Measurements from ENCODE around the gene AIDA. TPM values are rescaled to one million over a fixed set of nuclear protein-coding genes. Genes with fewer than 3 reads are reported as not detected.

Gene AIDA, protein sequence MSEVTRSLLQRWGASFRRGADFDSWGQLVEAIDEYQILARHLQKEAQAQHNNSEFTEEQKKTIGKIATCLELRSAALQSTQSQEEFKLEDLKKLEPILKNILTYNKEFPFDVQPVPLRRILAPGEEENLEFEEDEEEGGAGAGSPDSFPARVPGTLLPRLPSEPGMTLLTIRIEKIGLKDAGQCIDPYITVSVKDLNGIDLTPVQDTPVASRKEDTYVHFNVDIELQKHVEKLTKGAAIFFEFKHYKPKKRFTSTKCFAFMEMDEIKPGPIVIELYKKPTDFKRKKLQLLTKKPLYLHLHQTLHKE
- total RNA-seq (2021; ENCODE audit: unreplicated experiment) (73.1 TPM), Bru-seq, nascent RNA (percentile 73 among the genes with signal in this experiment), BruChase-seq, experiment 1, labeled RNA remaining after a 2-hour chase (percentile 72 among the genes with signal in this experiment), BruChase-seq, experiment 2, labeled RNA remaining after a 6-hour chase (percentile 84 among the genes with signal in this experiment)
- polyA plus RNA-seq (2012; ENCODE audit: insufficient read length), result 51.4 TPM
- long read RNA-seq, transcript AIDA-201 (10 exons, 3,008 nt), result major isoform, 115 of 131 reads
- long read RNA-seq, partial matches to known transcripts, result 3 of 131 reads
- long read RNA-seq, other reads (novel, unspliced or antisense), result 13 of 131 reads

DNA sequence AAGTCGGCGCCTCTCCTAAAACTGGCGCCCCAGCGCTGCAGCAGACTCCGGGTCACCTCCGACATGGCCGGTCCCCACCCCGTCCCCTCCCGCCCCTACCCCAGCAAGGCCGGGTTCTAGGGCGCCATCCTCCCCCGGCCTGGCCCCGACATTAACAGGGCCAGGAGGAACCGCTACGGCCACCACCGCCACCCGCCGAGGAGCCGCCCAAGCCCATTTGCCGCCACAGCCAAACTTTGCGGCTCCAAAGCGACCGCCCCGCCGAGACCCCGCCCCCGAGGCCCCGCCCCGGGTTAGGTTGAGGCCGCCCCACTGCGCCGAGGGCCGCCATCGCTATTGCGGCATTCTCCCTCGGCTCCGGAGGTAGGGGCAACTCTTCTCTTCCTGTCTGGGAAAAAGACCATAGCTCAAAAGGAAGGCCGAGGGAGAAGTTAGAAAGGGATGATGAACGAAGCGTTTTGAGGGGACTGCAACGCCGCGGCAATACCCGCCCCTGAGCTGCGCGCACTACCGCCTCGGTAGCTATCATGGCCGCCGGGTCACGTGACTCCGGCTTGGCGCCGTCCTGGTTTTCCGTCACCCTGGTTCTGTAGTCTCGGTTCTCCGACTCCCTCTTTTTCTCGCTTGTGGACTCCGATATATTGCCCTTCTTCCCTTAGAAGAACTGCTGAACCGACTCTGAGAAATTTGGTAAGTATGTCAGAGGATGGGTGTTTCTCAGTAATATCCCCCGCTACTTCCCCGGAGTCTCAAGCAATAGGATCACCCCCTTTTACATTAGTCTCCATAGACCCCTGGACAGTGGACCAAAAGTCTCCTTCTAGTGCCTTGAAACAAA is at the start of gene AIDA, which contains the start of gene BROX:
Gene AIDA (minus strand): TSS at position 239 of the 838 bp plus-strand sequence. CDS start 174 bp downstream, at position 65.
Gene BROX (plus strand): TSS at position 312 of the 838 bp plus-strand sequence. CDS start 3,136 bp downstream, outside the sequence.
- TF ChIP-seq, protein P1, sequence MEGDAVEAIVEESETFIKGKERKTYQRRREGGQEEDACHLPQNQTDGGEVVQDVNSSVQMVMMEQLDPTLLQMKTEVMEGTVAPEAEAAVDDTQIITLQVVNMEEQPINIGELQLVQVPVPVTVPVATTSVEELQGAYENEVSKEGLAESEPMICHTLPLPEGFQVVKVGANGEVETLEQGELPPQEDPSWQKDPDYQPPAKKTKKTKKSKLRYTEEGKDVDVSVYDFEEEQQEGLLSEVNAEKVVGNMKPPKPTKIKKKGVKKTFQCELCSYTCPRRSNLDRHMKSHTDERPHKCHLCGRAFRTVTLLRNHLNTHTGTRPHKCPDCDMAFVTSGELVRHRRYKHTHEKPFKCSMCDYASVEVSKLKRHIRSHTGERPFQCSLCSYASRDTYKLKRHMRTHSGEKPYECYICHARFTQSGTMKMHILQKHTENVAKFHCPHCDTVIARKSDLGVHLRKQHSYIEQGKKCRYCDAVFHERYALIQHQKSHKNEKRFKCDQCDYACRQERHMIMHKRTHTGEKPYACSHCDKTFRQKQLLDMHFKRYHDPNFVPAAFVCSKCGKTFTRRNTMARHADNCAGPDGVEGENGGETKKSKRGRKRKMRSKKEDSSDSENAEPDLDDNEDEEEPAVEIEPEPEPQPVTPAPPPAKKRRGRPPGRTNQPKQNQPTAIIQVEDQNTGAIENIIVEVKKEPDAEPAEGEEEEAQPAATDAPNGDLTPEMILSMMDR (IDR thresholded peaks at IDR 0.05), result no peak
- TF ChIP-seq SIN3A (IDR thresholded peaks at IDR 0.05; ENCODE audit: borderline replicate concordance, insufficient read depth, low read depth, low read length) (no peak; the same call in 1 of the 2 replicates), POLR2AphosphoS5 (IDR thresholded peaks at IDR 0.05; ENCODE audit: low read depth, low read length) (peak; percentile 53; the same call in 1 of the 2 replicates), TCF7L2 (IDR thresholded peaks at IDR 0.05; ENCODE audit: low read depth, low read length) (no peak)
- TF ChIP-seq, protein P2, sequence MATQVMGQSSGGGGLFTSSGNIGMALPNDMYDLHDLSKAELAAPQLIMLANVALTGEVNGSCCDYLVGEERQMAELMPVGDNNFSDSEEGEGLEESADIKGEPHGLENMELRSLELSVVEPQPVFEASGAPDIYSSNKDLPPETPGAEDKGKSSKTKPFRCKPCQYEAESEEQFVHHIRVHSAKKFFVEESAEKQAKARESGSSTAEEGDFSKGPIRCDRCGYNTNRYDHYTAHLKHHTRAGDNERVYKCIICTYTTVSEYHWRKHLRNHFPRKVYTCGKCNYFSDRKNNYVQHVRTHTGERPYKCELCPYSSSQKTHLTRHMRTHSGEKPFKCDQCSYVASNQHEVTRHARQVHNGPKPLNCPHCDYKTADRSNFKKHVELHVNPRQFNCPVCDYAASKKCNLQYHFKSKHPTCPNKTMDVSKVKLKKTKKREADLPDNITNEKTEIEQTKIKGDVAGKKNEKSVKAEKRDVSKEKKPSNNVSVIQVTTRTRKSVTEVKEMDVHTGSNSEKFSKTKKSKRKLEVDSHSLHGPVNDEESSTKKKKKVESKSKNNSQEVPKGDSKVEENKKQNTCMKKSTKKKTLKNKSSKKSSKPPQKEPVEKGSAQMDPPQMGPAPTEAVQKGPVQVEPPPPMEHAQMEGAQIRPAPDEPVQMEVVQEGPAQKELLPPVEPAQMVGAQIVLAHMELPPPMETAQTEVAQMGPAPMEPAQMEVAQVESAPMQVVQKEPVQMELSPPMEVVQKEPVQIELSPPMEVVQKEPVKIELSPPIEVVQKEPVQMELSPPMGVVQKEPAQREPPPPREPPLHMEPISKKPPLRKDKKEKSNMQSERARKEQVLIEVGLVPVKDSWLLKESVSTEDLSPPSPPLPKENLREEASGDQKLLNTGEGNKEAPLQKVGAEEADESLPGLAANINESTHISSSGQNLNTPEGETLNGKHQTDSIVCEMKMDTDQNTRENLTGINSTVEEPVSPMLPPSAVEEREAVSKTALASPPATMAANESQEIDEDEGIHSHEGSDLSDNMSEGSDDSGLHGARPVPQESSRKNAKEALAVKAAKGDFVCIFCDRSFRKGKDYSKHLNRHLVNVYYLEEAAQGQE (IDR thresholded peaks at IDR 0.05; ENCODE audit: insufficient read depth in 1 of 2, low read depth in 2 of 2, low read length in 1 of 2), result no peak
- ATAC-seq, result peak; percentile 93
- DNase-seq (ENCODE audit: low read depth, low spot score), result peak; percentile 36
- Histone ChIP-seq H3K4me3 (ENCODE audit: low read depth in 2 of 2, low read length in 2 of 2) (peak within 1 kb of the TSS; percentile 80 to 100), H3K27me3 (ENCODE audit: control insufficient read depth, insufficient read depth, low read length) (no peaks in the 10 kb centered on the region), H3K4me1 (ENCODE audit: control insufficient read depth, insufficient read depth, low read length) (peaks cover 9% of the 10 kb centered on the region), H3K27ac (ENCODE audit: low read length) (peak within 1 kb of the TSS; percentile 100), H3K9me3 (ENCODE audit: control insufficient read depth, insufficient read depth, low read depth, low read length) (no peaks in the 10 kb centered on the region), H3K36me3 (ENCODE audit: control insufficient read depth, insufficient read depth, low read length) (peaks cover 10% of the 10 kb centered on the region)
- BruUV-seq (replicated peaks), result TSS peak; percentile 80
- intact Hi-C loops (cut with micrococcal nuclease; ENCODE audit: unreplicated experiment), result loop anchor here (5.0 kb wide), 1 partner anchor 245 kb away; no protein-coding TSS in a partner anchor
- ChIA-PET CTCF (interaction anchor here (0.6 kb wide), 1 partner anchor 42 kb away, joined by 4 read pairs; no protein-coding TSS in a partner anchor), POLR2A (interaction anchor here (0.7 kb wide), 1 partner anchor 1722 kb away, joined by 3 read pairs; the partner anchor contains the start of gene WDR26)
- in situ Hi-C loops (cut with HindIII; ENCODE audit: low pct_unique_long_range_greater_than_20kb, low sequenced_read_pairs), result no loop called here

DNA sequence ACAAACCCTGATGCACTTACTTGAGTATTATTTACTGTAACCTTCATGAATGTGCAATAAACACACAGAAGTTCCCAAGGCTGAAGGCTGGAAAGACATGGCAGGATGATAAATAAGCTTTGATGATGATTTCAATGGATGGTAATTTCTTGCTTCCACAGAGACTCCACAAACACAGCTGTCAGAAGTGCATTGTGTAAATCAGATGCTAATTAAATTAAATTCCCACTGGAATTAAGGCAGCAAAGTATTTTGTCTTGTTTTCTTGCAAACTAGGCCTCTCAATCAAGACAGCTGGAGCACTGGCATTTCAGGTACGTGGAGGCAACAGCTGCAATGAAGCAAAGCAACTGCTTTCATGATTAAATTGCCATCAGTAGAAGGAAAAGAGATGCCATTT is 48.8 kb upstream of the AIDA start:
- no peaks in the 10 kb centered on the region for H3K36me3 ChIP-seq (ENCODE audit: control insufficient read depth, insufficient read depth, low read length)
- H3K4me3 ChIP-seq (ENCODE audit: low read depth in 2 of 2, low read length in 2 of 2), result no peak overlapping the region
- ChIA-PET POLR2A (no interaction called here), CTCF (no interaction called here)
- intact Hi-C loops (cut with micrococcal nuclease; ENCODE audit: unreplicated experiment), result no loop called here
- H3K27me3 ChIP-seq (ENCODE audit: control insufficient read depth, insufficient read depth, low read length), result no peaks in the 10 kb centered on the region
- no peaks in the 10 kb centered on the region for H3K4me1 ChIP-seq (ENCODE audit: control insufficient read depth, insufficient read depth, low read length)
- BruUV-seq (replicated peaks), result no TSS peak
- DNase-seq (ENCODE audit: low read depth, low spot score), result no peak
- TF ChIP-seq SIN3A (IDR thresholded peaks at IDR 0.05; ENCODE audit: borderline replicate concordance, insufficient read depth, low read depth, low read length) (no peak), TCF7L2 (IDR thresholded peaks at IDR 0.05; ENCODE audit: low read depth, low read length) (no peak), POLR2AphosphoS5 (IDR thresholded peaks at IDR 0.05; ENCODE audit: low read depth, low read length) (no peak)
- TF ChIP-seq, protein P1 (IDR thresholded peaks at IDR 0.05), result no peak
- TF ChIP-seq, protein P2 (IDR thresholded peaks at IDR 0.05; ENCODE audit: insufficient read depth in 1 of 2, low read depth in 2 of 2, low read length in 1 of 2), result no peak
- H3K9me3 ChIP-seq (ENCODE audit: control insufficient read depth, insufficient read depth, low read depth, low read length), result no peaks in the 10 kb centered on the region
- no peak for ATAC-seq
- no peak overlapping the region for H3K27ac ChIP-seq (ENCODE audit: low read length)
- in situ Hi-C loops (cut with HindIII; ENCODE audit: low pct_unique_long_range_greater_than_20kb, low sequenced_read_pairs), result no loop called here

Data from Panc1 (cell line).